ENCODE measurements around the gene BBS9. TPM values are rescaled to one million over a fixed set of nuclear protein-coding genes. Genes with fewer than 3 reads are reported as not detected.
"Not testable (repeated sequence)": the region's sequence is repeated elsewhere in the genome, so short reads cannot be mapped to it uniquely, and the experiment has no call there.

The BBS9 gene
- total and polyA plus RNA-seq, 12 donors = 4.1 to 44.0 (median 10.0) TPM

DNA sequence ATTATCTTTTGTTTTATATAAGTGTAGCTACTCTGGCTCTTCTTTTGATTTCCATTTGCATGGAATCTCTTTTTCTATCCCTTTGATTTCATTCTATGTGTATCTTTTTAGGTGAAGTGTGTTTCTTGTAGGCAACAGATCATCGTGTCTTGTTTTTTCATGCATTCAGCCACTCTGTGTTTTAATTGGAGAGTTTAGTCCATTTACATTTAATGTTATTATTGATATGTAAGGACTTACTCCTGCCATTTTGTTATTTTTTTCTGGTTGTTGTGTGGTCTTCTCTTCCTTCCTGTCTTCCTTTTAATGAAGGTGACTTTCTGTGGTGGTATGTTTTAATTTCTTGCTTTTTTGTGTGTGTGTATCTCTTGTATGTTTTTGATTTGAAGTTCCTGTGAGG lies 81.6 kb downstream of the BBS9 start:
- Histone ChIP-seq H3K36me3 (peaks cover 0 to 40% (median 9%) of the 10 kb centered on the region in 9 donors), H3K4me3 (no peak overlapping the region), H3K4me1 (no peaks in the 10 kb centered on the region), H3K27me3 (no peaks in the 10 kb centered on the region), H3K27ac (no peak overlapping the region), H3K9me3 (peaks cover 0 to 42% (median 18%) of the 10 kb centered on the region in 11 donors)
- TF ChIP-seq, protein P1, sequence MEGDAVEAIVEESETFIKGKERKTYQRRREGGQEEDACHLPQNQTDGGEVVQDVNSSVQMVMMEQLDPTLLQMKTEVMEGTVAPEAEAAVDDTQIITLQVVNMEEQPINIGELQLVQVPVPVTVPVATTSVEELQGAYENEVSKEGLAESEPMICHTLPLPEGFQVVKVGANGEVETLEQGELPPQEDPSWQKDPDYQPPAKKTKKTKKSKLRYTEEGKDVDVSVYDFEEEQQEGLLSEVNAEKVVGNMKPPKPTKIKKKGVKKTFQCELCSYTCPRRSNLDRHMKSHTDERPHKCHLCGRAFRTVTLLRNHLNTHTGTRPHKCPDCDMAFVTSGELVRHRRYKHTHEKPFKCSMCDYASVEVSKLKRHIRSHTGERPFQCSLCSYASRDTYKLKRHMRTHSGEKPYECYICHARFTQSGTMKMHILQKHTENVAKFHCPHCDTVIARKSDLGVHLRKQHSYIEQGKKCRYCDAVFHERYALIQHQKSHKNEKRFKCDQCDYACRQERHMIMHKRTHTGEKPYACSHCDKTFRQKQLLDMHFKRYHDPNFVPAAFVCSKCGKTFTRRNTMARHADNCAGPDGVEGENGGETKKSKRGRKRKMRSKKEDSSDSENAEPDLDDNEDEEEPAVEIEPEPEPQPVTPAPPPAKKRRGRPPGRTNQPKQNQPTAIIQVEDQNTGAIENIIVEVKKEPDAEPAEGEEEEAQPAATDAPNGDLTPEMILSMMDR (IDR thresholded peaks at IDR 0.05) = no peak
- intact Hi-C loops (cut with DNase I) = no loop called here
- DNase-seq (no peak), ATAC-seq (no peak)
- 97 to 100% methylated on average over 1 of the region's 1 CpG for WGBS, 2 donors

DNA sequence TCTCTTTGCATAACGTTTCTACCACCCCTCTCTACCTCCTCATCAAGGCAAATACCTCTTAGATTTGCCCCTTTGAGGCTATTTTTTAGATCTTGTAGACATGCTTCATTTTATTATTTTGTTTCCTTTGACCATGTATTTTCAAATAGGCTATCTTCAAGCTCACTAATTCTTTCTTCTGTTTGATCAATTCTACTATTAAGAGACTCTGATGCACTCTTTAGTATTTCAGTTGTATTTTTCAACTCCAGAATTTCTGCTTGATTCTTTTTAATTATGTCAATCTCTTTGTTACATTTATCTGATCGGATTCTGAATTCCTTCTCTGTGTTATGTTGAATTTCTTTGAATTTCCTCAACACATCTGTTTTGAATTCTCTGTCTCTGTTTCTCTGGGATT lies 82.8 kb downstream of the BBS9 start:
- peaks cover 0 to 40% (median 9%) of the 10 kb centered on the region in 9 donors for H3K36me3 ChIP-seq
- intact Hi-C loops (cut with DNase I) = no loop called here
- DNase-seq = no peak
- no peaks in the 10 kb centered on the region for H3K27me3 ChIP-seq
- WGBS, 2 donors = 89 to 91% methylated on average over 2 of the region's 2 CpGs
- no peak overlapping the region for H3K27ac ChIP-seq
- H3K9me3 ChIP-seq = peaks cover 0 to 42% (median 18%) of the 10 kb centered on the region in 11 donors
- TF ChIP-seq, protein P1 (IDR thresholded peaks at IDR 0.05) = no peak
- ATAC-seq = no peak
- H3K4me1 ChIP-seq = no peaks in the 10 kb centered on the region
- H3K4me3 ChIP-seq = no peak overlapping the region

DNA sequence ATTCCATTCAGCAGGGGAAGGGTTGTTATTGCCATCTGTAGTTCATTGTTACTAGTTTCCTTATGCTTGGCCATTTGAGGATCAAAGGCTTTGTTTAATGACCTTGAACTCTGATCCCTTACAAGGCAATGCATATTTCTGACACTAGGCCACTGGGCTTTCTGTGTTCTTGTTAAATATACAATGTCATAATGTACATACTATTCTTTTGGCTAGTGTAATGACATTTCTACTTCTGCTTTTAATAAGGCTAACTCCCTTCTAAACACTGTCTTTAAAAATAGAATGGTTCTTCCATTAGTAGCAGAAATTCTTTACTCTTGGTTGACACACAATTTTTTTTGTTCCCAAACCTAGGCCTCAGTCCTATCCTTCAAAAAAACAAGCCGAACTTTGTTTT lies 86.6 kb downstream of the BBS9 start:
- Histone ChIP-seq H3K36me3 (peaks cover 0 to 31% (median 4%) of the 10 kb centered on the region in 9 donors), H3K9me3 (peaks cover 0 to 27% (median 11%) of the 10 kb centered on the region in 11 donors), H3K27me3 (no peaks in the 10 kb centered on the region), H3K4me3 (no peak overlapping the region), H3K27ac (no peak overlapping the region), H3K4me1 (no peaks in the 10 kb centered on the region)
- TF ChIP-seq, protein P1 (IDR thresholded peaks at IDR 0.05) = no peak
- no peak for ATAC-seq
- no peak for DNase-seq
- intact Hi-C loops (cut with DNase I) = no loop called here
- WGBS, 2 donors = 95 to 97% methylated on average over 1 of the region's 1 CpG

DNA sequence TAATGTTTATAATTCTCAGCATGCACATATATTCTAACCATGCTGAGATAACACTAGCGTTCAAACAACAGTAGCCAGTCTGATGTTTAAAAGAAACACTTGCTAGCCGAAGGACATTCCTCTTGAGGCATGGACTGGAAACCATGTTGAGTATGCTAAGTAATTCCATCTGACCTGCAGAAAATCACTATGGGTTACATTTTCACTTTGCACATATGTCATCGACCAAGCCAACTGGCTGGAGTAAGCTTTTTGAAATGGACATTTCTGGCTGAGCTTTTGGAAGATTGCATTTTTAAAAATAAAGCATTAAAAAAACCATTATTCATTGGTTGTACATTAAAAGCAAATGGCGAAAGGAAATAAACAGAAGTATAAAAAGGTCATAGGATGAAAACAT lies 88.2 kb downstream of the BBS9 start:
- H3K9me3 ChIP-seq = peaks cover 0 to 11% (median under 1%) of the 10 kb centered on the region in 11 donors
- H3K4me1 ChIP-seq = no peaks in the 10 kb centered on the region
- no peak overlapping the region for H3K27ac ChIP-seq
- TF ChIP-seq, protein P1 (IDR thresholded peaks at IDR 0.05) = no peak
- no peak for DNase-seq
- no peaks in the 10 kb centered on the region for H3K27me3 ChIP-seq
- ATAC-seq = no peak
- WGBS, 2 donors = 98 to 99% methylated on average over 4 of the region's 4 CpGs
- H3K4me3 ChIP-seq = no peak overlapping the region
- intact Hi-C loops (cut with DNase I) = no loop called here
- H3K36me3 ChIP-seq = peaks cover 0 to 16% (median 0%) of the 10 kb centered on the region in 9 donors

DNA sequence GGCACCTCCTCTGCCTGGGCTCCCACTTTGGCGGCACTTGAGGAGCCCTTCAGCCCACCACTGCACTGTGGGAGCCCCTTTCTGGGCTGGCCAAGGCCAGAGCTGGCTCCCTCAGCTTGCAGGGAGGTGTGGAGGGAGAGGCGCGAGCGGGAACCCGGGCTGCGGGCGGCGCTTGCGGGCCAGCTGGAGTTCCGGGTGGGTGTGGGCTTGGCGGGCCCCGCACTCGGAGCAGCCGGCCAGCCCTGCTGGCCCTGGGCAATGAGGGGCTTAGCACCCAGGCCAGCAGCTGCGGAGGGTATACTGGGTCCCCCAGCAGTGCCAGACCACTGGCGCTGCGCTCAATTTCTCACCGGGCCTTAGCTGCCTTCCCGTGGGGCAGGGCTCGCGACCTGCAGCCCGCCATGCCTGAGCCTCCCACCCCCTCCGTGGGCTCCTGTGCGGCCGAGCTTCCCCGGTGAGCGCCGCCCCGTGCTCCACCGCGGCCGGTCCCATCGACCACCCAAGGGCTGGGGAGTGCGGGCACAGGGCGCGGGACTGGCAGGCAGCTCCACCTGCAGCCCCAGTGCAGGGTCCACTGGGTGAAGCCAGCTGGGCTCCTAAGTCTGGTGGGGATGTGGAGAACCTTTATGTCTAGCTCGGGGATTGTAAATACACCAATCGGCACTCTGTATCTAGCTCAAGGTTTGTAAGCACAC lies 89.6 kb downstream of the BBS9 start:
- H3K27ac ChIP-seq; H3K27me3 ChIP-seq; H3K36me3 ChIP-seq; ATAC-seq; H3K9me3 ChIP-seq; DNase-seq; H3K4me3 ChIP-seq; intact Hi-C loops (cut with DNase I); H3K4me1 ChIP-seq: not testable (repeated sequence)
- 95 to 98% methylated on average over 30 to 38 of the region's 38 CpGs for WGBS, 2 donors

Measured in heart right ventricle (tissue), 16 donors.